K562 (cell line): ENCODE measurements around the gene RGS14.
"Not testable (repeated sequence)": the region's sequence is repeated elsewhere in the genome, so short reads cannot be mapped to it uniquely, and the experiment has no call there.

Experiments used
- HDAC2 ChIP-seq: fragments of 450-650 bp; IDR thresholded peaks from 2 replicates; pipeline ENCODE4 v1.6.1; 2016; ENCODE audit warnings: mild to moderate bottlenecking
- RERE ChIP-seq: sonication (generic); formaldehyde crosslinking; IDR thresholded peaks from 2 replicates; pipeline ENCODE4 v1.8.0; 2023; ENCODE audit warnings: missing genetic modification reagents, mild to moderate bottlenecking, borderline replicate concordance
- SMC3 ChIP-seq: conservative IDR thresholded peaks from 2 replicates; pipeline ENCODE4 v1.6.1; 2011; ENCODE audit warnings: low read depth, low read length, improper control_type of control experiment; ENCODE audit not compliant: insufficient read depth
- SP1 ChIP-seq: sonication (generic); formaldehyde crosslinking; IDR thresholded peaks from 2 replicates; pipeline ENCODE4 v1.8.1; 2022; ENCODE audit warnings: mild to moderate bottlenecking, missing genetic modification reagents

DNA sequence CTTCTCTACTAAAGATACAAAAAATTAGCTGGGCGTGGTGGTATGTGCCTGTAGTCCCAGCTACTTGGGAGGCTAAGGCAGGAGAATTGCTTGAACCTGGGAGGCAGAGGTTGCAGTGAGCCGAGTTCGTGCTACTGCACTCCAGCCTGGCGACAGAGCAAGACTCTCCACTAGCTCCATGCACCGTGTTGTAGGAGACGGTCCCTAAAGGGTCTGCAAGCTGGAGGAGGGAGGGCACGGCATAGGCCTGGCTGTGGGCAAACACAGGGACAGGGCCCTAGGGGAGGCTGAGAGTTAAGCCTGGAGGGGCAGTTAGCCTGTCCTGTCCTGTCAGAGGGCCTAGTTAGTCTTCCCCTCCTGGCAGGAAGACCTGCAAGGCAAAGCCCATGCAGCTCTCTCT is 3.0 kb downstream of the RGS14 start:
- not testable (repeated sequence) for TF ChIP-seq SP1 (CRISPR knock-in tag); SMC3; RERE (CRISPR knock-in tag); HDAC2
